Measurements from ENCODE around the gene PLCH2.

Gene PLCH2

DNA sequence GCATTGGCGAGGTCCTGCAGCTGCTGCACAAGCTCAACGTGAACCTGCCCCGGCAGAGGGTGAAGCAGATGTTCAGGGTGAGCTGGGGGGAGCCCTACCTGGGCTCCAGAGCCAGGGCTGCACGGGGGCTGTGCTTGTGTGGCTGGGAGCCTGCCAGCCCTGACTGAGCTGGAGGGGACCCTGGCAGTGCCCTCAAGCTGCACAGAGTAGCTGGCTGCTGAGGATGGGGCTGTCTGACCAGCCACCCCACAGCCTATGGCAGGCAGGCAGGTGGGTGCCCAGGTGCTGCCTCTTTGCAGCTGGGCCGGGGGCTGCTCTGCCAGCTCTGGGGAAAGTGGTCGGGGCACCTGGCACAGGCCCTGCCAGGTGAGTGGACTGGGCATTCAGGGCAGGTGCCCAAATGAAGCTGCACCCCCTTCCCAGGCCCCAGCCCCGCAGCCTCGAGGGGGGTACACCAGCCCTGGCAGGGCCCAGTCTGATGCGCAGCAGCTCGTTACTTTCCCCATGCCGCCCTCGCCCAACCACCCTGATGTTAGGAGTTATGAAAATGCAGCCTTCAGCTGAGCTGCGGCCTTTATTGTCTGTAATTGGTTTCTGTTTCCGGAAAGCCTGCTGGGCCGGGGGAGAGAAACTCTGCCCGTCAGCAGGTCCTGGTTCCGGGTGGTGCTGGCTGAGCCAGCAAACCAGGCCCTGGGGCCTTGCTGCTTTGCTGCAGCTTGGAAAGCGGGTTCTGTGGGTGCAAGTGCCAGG is 4.3 kb downstream of the PLCH2 start:
- no peak for DNase-seq

DNA sequence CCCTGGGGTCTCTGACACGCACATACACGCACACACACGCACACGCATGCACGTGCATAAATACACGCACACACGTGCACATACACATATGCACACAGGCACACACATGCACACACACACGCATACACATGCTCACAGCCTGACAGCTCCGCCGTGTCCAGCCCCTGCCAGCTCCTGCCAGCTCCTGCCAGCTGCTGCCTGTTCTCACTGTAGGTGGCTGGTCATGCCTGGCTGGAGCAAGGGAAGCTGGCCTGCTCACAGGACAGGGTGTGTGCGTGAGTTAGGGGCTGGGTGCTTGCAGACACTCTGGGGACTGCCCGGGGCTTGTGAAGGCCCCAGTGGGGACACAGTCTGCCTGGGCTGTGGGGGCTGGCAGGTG is 4.9 kb downstream of the PLCH2 start:
- DNase-seq = no peak

DNA sequence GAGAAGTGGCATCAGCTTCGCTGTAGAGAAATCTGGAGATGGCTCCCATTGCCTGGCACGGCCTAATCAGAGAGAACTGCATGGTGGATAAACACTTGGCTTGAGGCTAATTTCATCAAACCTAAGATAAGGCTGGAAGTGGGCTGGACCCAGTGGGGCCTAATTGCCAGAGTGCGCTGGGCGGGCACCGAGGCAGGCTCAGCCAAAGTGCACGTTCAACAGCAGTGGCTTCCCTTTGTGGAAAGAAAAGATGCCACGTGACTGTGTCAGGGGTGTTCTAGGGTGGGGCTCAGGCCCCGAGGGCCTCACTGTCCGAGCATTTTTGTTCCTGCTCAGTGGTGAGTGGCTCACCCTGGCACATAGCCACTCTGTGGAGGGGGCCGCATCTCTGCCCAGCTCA is 5.8 kb downstream of the PLCH2 start:
- DNase-seq = no peak

DNA sequence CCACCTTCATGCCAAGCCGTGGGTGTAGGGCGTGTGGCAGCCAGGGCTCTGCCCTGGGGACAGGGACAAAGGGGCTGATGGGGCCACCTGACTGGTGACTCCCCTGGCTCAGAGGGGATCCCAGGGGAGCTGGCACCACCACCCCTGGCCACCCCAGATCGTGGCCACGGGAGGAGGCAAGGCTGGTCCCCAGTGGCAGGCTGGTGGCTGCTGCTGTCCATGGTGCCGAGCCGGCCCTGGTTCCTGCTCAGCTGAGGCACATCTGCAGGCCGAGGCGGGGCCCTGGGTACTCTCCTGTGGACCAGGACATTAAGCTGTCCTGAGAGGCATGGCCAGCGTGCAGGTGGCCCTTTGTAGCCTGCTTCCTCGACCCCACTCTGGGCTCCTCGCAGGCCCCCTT is 6.5 kb downstream of the PLCH2 start:
- no peak for DNase-seq

DNA sequence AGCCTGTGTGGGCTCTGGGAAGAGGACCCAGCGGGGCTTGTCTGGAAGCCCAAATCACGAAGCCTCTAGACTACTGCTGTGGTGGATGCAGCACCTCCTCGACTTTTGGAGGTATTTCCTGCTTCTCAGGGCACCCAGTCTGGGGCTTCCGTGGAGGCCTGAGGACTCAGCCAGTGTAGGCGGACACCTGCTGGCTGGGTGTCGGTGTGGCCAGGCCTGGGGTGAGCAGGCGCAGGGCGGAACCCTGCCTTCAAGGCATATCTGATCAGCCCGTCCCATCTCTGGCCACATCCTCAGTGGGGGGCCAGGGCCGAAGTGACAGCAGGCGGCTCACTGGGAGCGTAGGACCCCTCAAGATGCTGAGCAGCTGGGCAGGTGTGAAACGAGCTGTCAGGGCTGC is 6.9 kb downstream of the PLCH2 start:
- no peak for DNase-seq

DNA sequence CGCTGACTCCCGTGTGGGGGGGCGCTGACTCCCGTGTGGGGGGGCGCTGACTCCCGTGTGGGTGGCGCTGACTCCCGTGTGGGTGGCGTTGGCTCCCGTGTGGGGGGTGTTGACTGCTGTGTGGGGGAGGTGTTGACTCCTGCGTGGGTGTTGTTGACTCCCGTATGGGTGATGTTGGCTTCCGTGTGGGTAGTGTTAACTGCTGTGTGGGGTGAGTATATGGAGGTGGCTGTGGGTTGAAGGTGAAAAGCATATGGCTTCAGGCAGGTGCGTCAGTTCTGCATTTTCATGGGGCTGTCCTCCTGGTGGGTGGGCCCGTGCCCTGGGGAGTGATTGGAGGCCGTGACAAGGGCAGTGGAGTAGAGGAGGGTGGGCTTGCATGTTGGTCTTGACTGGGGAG is 7.9 kb downstream of the PLCH2 start:
- DNase-seq = no peak

DNA sequence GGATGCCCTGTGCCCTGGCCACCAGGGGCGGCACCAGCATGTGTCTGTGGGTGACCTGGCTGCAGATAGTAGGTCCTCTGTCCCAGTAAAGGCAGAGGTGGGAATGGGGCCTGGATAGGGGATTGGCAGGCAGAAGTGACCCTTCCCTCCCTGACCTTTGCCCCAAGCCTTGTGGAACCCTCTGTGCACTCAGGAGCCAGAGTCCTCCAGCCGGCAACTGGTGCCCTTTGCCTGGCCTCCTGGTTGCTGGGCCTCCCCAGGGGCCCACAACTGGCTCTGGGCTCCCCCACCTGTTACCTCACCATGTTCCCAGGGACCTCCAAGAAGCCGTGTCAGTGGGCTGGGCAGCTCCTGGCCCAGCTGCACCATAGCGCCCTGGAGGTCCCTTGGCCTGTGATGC is 10.0 kb downstream of the PLCH2 start:
- DNase-seq = no peak

DNA sequence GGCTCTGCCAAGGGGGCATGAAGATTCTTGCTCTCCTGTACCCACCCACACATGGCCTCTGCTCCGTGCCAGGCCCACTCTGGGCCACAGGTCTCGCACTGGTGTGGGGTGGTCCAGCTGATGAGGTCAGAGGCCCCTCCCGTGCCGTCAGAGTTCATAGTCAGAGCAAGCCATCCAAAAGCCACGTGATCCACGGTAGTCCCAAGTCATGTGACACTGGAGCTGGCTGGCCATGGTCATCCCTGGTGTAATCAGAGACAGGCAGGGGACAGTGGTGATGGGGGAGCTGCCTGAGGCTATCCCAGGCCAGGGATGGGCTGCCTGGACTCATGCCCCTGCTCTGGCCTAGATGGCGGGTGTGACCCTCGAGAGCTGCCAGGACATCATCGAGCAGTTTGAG is 10.5 kb downstream of the PLCH2 start:
- DNase-seq = no peak

DNA sequence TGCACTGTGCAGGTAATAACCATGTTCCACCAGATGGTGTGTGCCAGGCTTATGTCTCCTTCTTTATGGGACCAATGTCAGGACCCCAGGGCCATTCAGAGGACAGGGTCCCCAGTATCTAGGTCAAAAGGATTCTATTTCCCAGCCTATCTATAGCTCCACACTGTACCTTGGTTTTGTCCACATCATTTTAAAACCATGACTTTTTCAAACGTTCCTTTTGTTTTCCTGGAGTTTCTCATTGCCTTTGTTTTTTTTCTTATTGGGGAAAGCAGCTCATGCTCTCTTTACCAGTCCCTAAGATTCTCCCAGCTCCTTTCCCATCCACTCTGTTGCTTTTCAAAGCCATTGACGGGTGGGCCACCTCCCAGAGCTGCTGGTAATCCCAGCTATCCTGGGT is 12.6 kb downstream of the PLCH2 start:
- DNase-seq = no peak

DNA sequence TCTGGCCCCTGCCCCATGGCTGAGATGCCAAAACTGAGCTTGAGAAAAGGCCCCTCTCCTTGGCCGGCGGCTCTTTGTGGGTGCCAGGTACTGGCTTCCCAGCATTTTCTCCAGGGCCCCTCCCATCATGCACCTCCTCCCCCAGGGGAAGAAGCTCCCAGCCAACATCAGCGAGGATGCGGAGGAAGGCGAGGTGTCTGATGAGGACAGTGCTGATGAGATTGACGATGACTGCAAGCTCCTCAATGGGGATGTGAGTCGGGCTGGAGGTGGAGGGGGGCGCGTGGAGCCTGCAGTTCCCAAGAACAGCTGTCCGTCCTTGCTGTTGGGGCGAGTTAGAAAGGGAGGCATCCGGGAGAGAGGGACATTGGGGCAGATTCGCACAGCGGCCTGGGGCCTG is 13.5 kb downstream of the PLCH2 start:
- DNase-seq = no peak

DNA sequence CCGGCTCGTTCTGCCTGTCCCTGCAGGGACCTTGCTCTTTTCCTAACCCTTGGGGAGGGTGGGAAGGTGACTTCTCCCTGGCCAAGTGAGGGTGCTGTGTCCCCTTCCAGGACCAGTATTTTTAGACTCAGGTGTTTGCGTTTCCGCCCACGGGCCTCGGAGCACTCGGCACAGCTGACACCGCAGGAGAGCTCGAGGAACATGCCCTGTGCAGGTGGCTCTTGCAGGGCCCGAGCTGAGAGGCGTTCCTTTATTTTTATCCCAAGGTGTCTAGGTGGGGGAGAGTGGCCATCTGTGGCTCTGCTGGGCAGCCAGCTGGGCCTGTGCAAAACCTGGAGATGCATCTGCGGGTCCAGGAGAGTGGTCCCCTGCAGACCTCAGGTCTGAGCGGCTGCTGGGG is 16.0 kb downstream of the PLCH2 start:
- DNase-seq = no peak

DNA sequence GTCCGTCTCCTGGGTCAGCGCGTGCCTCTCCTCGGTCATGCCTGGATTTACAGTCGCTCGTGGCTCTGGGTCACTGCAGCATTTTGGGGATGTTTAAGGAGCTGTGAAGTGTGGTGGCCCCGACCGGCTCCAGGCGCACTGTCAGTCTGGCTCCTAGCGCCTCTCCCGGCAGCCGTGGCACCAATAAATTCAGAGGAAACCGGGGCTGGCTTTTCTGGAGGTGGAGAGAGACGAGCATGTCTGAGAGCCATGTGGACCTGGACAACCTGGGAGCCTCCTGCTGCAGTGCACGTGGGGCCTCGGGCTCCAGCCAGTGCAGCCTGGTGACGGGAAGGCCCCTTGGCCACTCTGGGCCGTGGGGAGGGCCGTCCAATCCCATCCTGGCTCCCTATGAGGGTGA is 17.1 kb downstream of the PLCH2 start:
- DNase-seq = no peak

DNA sequence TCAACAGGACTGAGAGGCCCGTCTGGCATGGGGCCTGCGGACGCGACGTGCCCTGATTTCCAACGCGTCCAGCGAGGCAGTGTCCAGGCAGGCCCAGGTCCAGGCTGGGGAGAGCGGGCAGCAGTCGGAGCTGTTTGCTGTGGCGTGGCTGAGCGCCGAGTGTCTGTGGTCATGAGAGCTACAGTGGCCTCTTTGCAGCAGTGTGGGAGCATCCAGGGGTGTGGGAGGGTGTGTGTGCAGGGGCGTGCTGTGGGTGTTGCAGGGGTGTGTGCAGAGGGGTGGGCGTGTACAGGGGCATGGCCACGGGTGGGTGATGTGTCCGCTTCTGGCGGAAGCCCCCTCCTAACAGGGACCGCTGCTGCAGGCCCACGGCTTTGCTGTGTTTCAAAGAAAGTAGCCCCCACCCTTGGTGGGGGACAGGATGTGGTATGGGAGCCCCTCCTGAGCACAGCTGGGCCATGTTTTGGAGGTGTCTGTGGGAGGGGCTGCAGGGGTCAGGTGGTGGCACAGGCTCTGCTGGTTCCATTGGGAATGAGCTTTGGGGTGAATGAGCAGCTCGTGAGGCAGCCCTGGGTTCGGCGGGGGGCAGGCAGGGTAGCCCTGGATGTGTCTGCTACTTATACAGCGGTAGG is 17.7 kb downstream of the PLCH2 start:
- no peak for DNase-seq

DNA sequence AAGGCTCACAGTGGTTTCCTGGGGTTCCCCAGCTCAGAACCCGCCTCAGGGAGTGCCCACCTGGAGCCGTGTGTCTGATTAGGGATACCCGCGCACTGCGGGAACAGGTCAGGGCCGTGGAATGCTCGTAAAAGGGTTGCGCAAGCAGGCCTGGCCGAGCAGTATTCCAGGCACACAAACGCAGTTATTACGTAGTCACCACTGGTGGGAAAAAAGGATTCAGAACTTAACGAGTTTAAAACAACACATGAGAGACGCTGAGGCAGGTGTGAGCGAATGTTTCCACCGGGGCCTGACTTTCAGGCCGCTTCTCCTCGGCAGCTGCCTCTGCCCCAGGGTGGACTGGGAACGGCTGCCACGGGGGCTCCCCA is 18.2 kb downstream of the PLCH2 start:
- DNase-seq = no peak

DNA sequence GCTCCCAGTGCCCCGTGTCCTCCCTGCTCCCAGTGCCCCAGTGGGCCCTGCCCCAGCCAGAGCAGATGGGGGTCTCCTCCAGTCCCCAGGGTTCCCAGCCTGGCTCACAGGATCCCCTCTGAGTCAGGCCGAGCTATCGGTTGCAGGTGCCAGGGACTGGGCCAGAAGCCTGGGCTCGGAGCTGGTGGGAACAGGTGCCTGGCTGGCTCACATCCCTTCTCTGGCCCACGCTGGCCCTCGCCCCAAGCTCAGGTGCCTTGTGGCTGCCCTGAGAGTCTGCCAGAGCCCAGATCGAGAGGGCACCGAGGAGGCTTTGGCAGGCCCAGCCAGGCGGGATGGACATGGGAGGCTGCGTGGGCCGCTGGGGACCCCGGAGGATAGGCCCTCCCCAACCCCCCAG is 18.9 kb downstream of the PLCH2 start:
- no peak for DNase-seq

DNA sequence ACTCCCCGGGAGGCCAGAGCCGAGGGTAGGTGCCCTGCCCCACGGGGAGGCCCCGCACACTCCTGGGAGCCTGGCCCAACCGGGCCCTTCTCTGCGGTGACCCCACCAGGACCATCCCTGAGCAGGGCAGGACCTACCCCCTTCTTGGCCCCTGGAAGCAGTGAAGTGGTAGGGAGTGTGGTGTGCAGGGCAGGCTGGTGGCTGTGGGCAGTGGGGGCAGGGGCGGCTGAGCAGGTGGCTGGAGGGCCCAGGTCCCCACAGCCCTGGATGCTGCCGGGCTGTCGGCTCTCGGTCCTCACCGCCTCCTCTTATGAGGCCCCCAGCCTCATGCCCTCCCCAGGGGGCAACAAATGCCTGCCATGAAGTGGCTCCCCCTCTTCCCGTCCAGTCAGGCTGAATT is 19.5 kb downstream of the PLCH2 start:
- no peak for DNase-seq

DNA sequence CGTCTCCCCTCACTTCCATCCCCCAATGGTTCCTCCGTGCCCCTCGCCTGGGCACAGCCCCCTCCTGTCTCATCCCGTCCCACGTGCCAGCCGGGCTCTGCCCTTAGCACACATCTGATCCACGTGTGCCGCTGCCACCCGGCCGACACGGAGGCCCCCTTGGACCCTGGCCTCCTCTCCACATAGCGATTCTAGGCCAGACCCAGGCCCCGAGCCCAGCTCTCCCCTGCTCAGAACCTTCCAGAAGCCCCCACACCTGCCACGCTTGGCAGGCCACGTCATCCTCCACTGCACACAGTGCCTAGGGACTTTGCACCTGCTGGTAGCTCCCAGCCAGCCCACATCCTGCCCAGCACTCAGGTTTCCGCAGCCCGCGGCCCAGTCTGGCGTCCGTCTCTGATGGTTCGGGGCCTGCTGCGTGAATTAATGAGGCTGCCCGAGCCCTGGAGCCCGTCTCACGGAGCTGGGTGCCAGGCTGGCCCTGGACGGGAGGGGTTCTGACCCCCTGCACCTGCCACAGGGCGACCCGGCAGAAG is 20.1 kb downstream of the PLCH2 start:
- DNase-seq = no peak

DNA sequence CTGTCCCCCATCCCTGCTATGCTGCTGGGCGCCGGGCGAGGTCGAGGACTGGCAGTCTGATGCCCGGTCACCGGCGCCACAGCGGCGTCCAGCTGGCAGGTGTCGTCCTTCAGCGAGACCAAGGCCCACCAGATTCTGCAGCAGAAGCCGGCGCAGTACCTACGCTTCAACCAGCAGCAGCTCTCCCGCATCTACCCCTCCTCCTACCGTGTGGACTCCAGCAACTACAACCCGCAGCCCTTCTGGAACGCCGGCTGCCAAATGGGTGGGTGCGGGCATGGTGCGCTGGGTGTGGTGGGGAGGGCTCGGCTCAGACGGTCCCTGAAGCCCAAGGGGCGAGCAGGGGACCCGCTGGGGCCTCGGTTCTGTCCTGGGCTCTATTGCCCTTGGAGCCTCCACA is 20.7 kb downstream of the PLCH2 start:
- DNase-seq = no peak

DNA sequence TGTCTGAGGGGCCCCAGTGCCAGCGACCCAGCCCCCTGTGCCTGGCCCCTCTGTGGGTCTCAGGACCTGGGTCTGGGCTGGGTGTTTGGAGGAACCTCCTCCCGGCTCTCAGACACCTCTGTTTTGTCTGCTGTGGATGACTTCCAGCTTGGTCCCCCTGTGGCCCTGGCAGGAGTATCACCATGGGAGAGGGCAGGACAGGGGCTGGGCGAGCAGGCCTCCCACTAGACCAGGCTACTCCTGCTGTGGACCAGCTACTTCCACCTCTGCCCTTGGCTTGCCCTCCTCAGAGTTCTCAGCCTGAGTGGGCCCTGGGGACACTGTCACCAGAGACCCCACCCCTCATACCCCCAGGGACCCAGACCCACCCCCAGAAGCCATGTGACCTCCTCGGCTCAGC is 21.8 kb downstream of the PLCH2 start:
- DNase-seq = no peak

DNA sequence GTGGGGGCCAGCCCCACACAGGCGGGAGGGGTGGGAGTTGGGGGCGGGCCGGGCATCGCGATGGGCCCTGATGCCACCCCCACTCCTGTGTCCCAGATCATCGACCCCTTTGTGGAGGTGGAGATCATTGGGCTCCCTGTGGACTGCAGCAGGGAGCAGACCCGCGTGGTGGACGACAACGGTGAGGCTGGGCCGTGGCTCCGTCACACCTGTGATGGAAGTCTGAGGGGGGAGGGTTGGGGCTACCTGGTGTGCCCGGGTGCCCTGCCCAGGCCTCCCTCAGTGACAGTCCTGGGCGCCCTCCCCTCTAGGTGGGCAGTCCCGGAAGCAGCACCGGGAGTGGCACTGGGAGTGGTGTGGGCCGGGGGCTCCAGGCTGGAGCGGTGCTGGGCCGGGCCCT is 22.6 kb downstream of the PLCH2 start:
- no peak for DNase-seq

DNA sequence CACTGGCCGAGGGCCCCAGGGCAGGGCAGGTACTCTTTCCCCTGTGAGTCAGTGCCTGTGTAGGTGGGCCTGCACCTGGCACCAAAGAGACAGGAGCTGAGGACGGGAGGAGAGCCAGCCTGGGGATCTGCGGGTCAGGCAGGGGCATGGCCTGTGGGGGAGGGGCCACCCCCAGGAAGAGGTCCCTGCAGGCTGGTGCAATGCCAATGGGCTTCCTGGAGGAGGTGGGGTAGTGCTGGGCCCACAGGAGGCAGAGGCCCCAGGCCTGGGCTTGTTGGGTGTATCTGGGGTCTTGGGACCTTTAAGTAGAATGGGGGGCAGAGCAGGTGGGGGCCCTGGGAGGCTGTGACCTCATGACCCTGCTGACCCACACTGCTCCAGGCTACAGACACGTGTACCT is 23.2 kb downstream of the PLCH2 start:
- DNase-seq = no peak

DNA sequence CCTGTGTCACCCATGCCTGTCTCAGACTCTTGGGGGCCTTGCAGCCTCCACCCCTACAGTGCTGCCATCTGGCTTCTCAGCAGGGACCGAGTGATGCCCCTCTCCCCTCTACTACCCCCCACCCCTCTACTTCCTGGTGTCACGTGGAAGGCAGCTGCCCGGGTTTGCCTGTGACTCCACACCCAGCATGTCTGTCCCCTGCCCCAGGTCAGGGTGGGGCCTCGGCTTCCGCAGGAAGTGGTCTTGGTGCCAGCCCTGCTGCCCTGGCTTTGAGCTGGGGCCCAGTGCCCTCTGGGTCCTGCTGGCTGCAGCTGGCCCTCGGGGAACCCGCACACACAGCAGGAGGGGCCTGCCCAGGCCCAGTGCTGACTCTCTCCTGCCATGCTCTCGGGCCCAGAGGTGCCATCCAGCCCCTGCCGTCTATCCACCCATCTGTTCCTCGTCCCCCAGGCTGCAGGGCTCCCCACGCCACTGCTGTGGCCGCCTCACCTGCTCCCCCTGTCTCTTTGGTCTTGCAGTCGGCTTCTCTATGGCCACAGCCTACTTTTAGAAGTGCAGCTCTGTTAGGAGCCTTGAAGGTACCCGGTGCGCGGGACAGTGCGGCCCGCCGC is 24.0 kb downstream of the PLCH2 start:
- no peak for DNase-seq

DNA sequence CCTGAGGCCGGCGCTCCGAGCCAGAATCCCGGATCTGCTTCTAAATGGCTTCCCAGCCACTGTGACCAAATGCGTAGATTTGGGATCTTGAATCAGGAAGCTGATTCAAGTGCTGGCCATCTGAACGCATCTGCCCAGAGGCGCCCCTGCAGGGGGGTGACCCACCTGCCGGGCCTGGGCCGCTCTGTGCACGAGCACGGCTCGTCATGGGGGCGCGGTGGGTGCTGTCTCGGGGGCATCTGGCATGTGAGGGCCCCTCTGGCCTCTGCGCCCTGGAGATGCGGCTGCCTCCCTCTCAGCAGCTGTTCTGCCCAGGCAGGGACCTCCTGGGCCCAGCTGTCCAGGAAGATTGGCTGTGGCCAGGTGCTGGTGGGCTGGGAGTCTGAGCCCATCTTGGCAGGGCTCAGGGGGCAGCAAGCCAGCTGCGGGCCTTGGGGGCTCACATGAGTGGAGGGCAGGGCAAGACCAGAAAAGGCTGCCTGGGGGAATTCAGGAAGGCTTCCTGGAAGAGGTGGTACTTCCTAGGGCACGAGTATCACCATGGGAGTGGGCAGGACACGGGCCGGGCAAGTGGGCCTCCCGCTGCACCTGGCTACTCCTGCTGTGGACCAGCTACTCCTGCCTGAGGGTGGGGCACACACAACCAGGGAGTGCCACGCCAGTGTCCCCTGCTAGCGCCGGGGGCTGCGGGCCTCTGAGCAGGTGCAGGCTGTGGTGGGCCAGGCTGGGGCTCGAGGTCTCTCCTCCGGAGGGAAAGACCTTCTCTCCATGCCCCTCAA is 25.1 kb downstream of the PLCH2 start:
- no peak for DNase-seq

DNA sequence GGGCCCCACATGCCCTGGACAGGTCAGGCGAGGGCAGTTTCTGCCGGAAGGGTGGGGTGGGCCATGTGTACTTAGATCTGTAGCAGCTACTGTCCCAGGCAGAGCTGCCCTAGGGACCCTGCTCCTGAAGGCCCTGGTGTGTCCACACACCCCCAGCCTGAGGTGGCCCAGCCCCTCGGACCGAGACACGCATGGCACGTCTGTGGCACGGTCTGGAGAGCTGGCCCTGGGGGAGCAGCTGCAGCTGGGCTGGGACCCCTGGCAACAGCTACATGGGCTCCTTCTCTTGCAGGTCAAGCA is 25.7 kb downstream of the PLCH2 start:
- no peak for DNase-seq
